Keratinocyte (primary cell): ENCODE measurements around the gene AAGAB. TPM values are rescaled to one million over a fixed set of nuclear protein-coding genes. Genes with fewer than 3 reads are reported as not detected.

Experiments
- DNase-seq: peaks from one replicate; pipeline ENCODE4 v3.0.0-alpha.2; 2011; ENCODE audit warnings: low read depth, missing footprints, low spot score
- FAIRE-seq: peaks from 2 replicates; lab custom pipeline; 2011; peaks lifted over from hg19 to GRCh38; lab: Jason Lieb, UNC
- H2AFZ ChIP-seq: 2 replicates; pipeline ENCODE4 v1.6.0; 2012; ENCODE audit warnings: low read length, control low read depth, inconsistent platforms; ENCODE audit not compliant: control insufficient read depth
- H3K27ac ChIP-seq: 2 replicates; pipeline ENCODE4 v1.5.1; 2011; ENCODE audit warnings: low read length; ENCODE audit not compliant: control insufficient read depth, insufficient read depth
- H3K27me3 ChIP-seq: 3 replicates; pipeline ENCODE4 v1.6.0; 2011; ENCODE audit warnings: low read length; ENCODE audit not compliant: control insufficient read depth, insufficient read depth; ENCODE audit errors: extremely low read depth
- H3K36me3 ChIP-seq, 2 experiments: 2 replicates in 1 of 2; 3 replicates in 1 of 2; pipeline ENCODE4 v1.5.1; 2011; ENCODE audit warnings: low read length in 2 of 2, mild to moderate bottlenecking in 1 of 2; ENCODE audit not compliant: control insufficient read depth in 2 of 2, insufficient read depth in 2 of 2; ENCODE audit errors: extremely low read depth in 1 of 2
- H3K4me1 ChIP-seq: 3 replicates; pipeline ENCODE4 v1.5.1; 2011; ENCODE audit warnings: low read length; ENCODE audit not compliant: control insufficient read depth, insufficient read depth; ENCODE audit errors: extremely low read depth
- H3K4me2 ChIP-seq: 3 replicates; pipeline ENCODE4 v1.6.0; 2011; ENCODE audit warnings: low read depth, low read length; ENCODE audit not compliant: control insufficient read depth, insufficient read depth; ENCODE audit errors: extremely low read depth
- H3K4me3 ChIP-seq, 3 experiments: fragments of 200-600 bp in 1 of 3; sonication (generic) in 1 of 3; 2 replicates in 2 of 3; 3 replicates in 1 of 3; pipeline ENCODE4 v1.5.1; 2011 to 2016; ENCODE audit warnings: low read length in 3 of 3, mild to moderate bottlenecking in 3 of 3, control low read depth in 2 of 3, inconsistent platforms in 1 of 3, low read depth in 1 of 3, mixed read lengths in 1 of 3, mixed run types in 1 of 3, moderate library complexity in 1 of 3; ENCODE audit not compliant: control insufficient read depth in 2 of 3, insufficient read depth in 2 of 3; ENCODE audit errors: extremely low read depth in 1 of 3
- H3K79me2 ChIP-seq: 2 replicates; pipeline ENCODE4 v1.6.0; 2012; ENCODE audit warnings: low read length; ENCODE audit not compliant: control insufficient read depth, insufficient read depth
- H3K9ac ChIP-seq: 3 replicates; pipeline ENCODE4 v1.6.0; 2011; ENCODE audit warnings: low read length; ENCODE audit not compliant: control insufficient read depth, insufficient read depth; ENCODE audit errors: extremely low read depth
- H3K9me1 ChIP-seq: 3 replicates; pipeline ENCODE4 v1.6.0; 2011; ENCODE audit warnings: low read length; ENCODE audit not compliant: control insufficient read depth, insufficient read depth; ENCODE audit errors: extremely low read depth
- H3K9me3 ChIP-seq: 2 replicates; pipeline ENCODE4 v1.5.1; 2012; ENCODE audit warnings: low read depth, low read length; ENCODE audit not compliant: control insufficient read depth
- H4K20me1 ChIP-seq: 3 replicates; pipeline ENCODE4 v1.6.0; 2011; ENCODE audit warnings: low read length; ENCODE audit not compliant: control insufficient read depth, insufficient read depth; ENCODE audit errors: extremely low read depth
- EZH2 ChIP-seq: IDR thresholded peaks from one replicate; pipeline ENCODE4 v1.6.1; 2012; ENCODE audit warnings: inconsistent platforms, mild to moderate bottlenecking, low read length, moderate library complexity
- dilution Hi-C: fragments of 300-500 bp; cut with MboI; formaldehyde crosslinking; loops from one replicate; pipeline ENCODE4 v1.7.0; 2020; ENCODE audit warnings: low sequenced_read_pairs; ENCODE audit not compliant: extremely low pct_ligation_motif_present
- polyA plus RNA-seq, 5 experiments: library from polyadenylated mRNA; depleted of rRNA in 3 of 5; stranded (reverse) in 3 of 5; stranded (forward) in 1 of 5; unstranded in 1 of 5; fragments of >200 nt; gene quantifications; 1 replicate in 1 of 5; 2 replicates in 3 of 5; 3 replicates in 1 of 5; pipeline versions ENCODE4 v1.2.1 to v1.2.3, GENCODE V29; 2011 to 2012; ENCODE audit warnings: missing spikeins in 2 of 5, low read depth in 1 of 5, low replicate concordance in 1 of 5
- TF ChIP-seq, protein P1 (sequence below), 3 experiments: IDR thresholded peaks in 1 of 3; conservative IDR thresholded peaks in 1 of 3; optimal IDR thresholded peaks in 1 of 3; 2 replicates in 2 of 3; 3 replicates in 1 of 3; pipeline versions ENCODE3 to v1.5.1; 2011; ENCODE audit warnings: low read length in 3 of 3, mild to moderate bottlenecking in 3 of 3, moderate library complexity in 2 of 3, control low read depth in 1 of 3, inconsistent platforms in 1 of 3; ENCODE audit not compliant: insufficient read depth in 2 of 3; ENCODE audit errors: extremely low read depth in 1 of 3

The AAGAB gene
- polyA plus RNA-seq, 1 donor (not counting 4 experiments of a cell fraction or from before 2014, with no cell fraction given) = 82.7 TPM

DNA sequence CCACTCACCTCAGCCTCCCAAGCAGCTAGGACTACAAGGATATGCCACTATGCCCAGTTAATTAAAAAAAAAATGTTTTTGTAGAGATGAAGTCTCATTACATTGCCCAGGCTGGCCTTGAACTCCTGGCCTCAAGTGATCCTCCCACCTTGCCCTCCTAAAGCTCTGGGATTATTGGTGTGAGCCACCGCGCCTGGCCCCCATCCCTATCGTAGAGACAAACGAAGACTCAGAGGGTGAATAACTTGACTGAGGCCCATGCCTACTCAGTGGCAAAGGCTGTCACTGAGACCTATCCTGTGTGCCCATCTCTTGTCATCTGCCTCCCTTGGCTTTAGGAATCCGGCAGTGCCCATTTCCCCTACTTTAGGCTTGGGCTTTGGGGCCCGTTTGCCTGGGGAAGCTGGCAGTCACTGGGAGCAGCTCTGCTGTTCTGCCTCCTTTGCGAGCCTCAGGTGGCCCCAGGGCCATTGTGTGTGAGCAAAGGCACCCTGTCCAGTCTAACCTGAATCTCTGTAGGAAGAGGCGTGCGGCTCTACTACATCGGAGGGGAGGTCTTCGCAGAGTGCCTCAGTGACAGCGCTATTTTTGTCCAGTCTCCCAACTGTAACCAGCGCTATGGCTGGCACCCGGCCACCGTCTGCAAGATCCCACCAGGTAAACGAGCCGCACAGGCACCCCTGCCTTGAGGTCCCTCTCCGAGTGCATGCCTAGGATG lies 70.1 kb downstream of the AAGAB start:
- Histone ChIP-seq H3K9ac (no peak overlapping the region), H2AFZ (no peak overlapping the region), H3K9me1 (no peaks in the 10 kb centered on the region), H3K36me3 (peaks cover 47 to 64% of the 10 kb centered on the region in 2 experiments), H3K4me1 (peaks cover 11% of the 10 kb centered on the region), H3K27me3 (no peaks in the 10 kb centered on the region), H3K9me3 (no peaks in the 10 kb centered on the region), H3K27ac (no peak overlapping the region), H3K4me2 (no peak overlapping the region), H3K4me3 (no peak overlapping the region), H4K20me1 (no peaks in the 10 kb centered on the region), H3K79me2 (peaks cover 4% of the 10 kb centered on the region)
- DNase-seq = no peak
- TF ChIP-seq, protein P1, sequence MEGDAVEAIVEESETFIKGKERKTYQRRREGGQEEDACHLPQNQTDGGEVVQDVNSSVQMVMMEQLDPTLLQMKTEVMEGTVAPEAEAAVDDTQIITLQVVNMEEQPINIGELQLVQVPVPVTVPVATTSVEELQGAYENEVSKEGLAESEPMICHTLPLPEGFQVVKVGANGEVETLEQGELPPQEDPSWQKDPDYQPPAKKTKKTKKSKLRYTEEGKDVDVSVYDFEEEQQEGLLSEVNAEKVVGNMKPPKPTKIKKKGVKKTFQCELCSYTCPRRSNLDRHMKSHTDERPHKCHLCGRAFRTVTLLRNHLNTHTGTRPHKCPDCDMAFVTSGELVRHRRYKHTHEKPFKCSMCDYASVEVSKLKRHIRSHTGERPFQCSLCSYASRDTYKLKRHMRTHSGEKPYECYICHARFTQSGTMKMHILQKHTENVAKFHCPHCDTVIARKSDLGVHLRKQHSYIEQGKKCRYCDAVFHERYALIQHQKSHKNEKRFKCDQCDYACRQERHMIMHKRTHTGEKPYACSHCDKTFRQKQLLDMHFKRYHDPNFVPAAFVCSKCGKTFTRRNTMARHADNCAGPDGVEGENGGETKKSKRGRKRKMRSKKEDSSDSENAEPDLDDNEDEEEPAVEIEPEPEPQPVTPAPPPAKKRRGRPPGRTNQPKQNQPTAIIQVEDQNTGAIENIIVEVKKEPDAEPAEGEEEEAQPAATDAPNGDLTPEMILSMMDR (optimal IDR thresholded peaks at IDR 0.05 in 1 of 3, IDR thresholded peaks at IDR 0.05 in 1 of 3, conservative IDR thresholded peaks at IDR 0.05 in 1 of 3; ENCODE audit: extremely low read depth in 1 of 3, insufficient read depth in 2 of 3, low read length in 3 of 3) = no peak
- no peak for TF ChIP-seq EZH2
- no peak for FAIRE-seq
- dilution Hi-C loops = no loop called here

GRCh38 chr15:67183443-67184169 lies 70.9 kb downstream of the AAGAB start:
- FAIRE-seq = no peak
- dilution Hi-C loops = no loop called here
- no peaks in the 10 kb centered on the region for H3K9me1 ChIP-seq
- TF ChIP-seq, protein P1 (optimal IDR thresholded peaks at IDR 0.05 in 1 of 3, IDR thresholded peaks at IDR 0.05 in 1 of 3, conservative IDR thresholded peaks at IDR 0.05 in 1 of 3; ENCODE audit: extremely low read depth in 1 of 3, insufficient read depth in 2 of 3, low read length in 3 of 3) = no peak
- TF ChIP-seq EZH2 = no peak
- H3K27ac ChIP-seq = no peak overlapping the region
- DNase-seq = no peak
- H3K79me2 ChIP-seq = peaks cover 8% of the 10 kb centered on the region
- H3K4me1 ChIP-seq = peaks cover 11% of the 10 kb centered on the region
- no peak overlapping the region for H3K4me3 ChIP-seq
- H3K4me2 ChIP-seq = no peak overlapping the region
- H3K9ac ChIP-seq = no peak overlapping the region
- no peaks in the 10 kb centered on the region for H4K20me1 ChIP-seq
- no peak overlapping the region for H2AFZ ChIP-seq
- no peaks in the 10 kb centered on the region for H3K9me3 ChIP-seq
- H3K27me3 ChIP-seq = no peaks in the 10 kb centered on the region
- H3K36me3 ChIP-seq = peaks cover 46 to 64% of the 10 kb centered on the region in 2 experiments
